Measurements from ENCODE around the gene GAL.

DNA sequence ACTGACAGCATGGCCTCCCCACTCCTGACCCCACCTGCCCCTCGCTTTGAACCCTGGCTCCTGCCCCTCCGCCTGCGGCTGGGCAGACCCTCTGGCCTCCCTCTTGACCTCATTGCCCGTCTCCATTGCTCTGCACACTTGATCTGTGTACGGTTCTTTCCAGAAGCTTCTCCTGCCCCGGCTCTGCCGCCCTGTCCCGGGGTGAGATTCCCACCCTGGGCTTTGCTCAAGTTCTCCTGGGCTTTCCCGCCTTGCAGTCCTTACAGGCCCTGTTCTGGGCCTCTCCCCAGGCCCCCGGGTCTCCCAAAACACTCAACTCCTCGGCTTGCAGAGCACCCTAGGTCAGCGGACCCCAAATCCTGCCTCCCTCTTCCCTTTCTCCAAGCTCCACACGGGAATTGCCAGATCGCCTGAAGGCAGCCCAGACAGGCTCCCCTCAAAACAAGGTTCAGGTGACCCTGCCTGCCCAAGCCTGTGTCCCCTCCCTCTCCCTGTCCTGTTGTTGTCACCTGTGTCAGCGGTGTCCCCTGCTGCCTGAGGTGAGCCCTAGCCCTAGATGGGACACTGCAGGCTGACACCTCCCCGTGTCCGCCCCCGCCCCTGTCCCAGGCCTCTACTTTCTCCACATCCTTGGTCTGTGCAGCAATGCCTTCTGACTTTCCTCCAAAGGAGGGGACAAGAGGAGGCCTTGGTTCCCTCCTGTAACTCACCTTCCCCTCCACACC is 1.5 kb downstream of the GAL start:
- TF ChIP-seq, protein P1, sequence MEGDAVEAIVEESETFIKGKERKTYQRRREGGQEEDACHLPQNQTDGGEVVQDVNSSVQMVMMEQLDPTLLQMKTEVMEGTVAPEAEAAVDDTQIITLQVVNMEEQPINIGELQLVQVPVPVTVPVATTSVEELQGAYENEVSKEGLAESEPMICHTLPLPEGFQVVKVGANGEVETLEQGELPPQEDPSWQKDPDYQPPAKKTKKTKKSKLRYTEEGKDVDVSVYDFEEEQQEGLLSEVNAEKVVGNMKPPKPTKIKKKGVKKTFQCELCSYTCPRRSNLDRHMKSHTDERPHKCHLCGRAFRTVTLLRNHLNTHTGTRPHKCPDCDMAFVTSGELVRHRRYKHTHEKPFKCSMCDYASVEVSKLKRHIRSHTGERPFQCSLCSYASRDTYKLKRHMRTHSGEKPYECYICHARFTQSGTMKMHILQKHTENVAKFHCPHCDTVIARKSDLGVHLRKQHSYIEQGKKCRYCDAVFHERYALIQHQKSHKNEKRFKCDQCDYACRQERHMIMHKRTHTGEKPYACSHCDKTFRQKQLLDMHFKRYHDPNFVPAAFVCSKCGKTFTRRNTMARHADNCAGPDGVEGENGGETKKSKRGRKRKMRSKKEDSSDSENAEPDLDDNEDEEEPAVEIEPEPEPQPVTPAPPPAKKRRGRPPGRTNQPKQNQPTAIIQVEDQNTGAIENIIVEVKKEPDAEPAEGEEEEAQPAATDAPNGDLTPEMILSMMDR (IDR thresholded peaks at IDR 0.05; ENCODE audit: insufficient read depth, low read length, poor library complexity, severe bottlenecking), result no peak
- no peak for TF ChIP-seq EZH2phosphoT487 (conservative IDR thresholded peaks at IDR 0.05; ENCODE audit: low read length)
